GM23248 (cell line): ENCODE measurements around the gene CASP9.

Experiments used
- EZH2 ChIP-seq: fragments of 200-600 bp; sonication (generic); IDR thresholded peaks from 2 replicates; pipeline ENCODE4 v1.6.1; 2018; ENCODE audit warnings: antibody characterized with exemption, mild to moderate bottlenecking; ENCODE audit not compliant: insufficient read depth, poor library complexity, severe bottlenecking
- EZH2phosphoT487 ChIP-seq: fragments of 200-600 bp; sonication (generic); IDR thresholded peaks from 2 replicates; pipeline ENCODE4 v1.6.1; 2018; ENCODE audit warnings: antibody characterized with exemption, moderate library complexity, mild to moderate bottlenecking, low read depth; ENCODE audit not compliant: insufficient read depth

- TF ChIP-seq EZH2 (no peak), EZH2phosphoT487 (no peak)
Observed at GRCh38 chr1:15485636-15486035, 38.4 kb downstream of the CASP9 start.
